Superior temporal gyrus (tissue), 1 donor: Measurements from ENCODE around the gene ARL10.

Experiments
- DNase-seq: peaks from one replicate; pipeline ENCODE4 v3.0.0-alpha.2; 2016; ENCODE audit errors: extremely low spot score

Gene ARL10, protein sequence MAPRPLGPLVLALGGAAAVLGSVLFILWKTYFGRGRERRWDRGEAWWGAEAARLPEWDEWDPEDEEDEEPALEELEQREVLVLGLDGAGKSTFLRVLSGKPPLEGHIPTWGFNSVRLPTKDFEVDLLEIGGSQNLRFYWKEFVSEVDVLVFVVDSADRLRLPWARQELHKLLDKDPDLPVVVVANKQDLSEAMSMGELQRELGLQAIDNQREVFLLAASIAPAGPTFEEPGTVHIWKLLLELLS

DNA sequence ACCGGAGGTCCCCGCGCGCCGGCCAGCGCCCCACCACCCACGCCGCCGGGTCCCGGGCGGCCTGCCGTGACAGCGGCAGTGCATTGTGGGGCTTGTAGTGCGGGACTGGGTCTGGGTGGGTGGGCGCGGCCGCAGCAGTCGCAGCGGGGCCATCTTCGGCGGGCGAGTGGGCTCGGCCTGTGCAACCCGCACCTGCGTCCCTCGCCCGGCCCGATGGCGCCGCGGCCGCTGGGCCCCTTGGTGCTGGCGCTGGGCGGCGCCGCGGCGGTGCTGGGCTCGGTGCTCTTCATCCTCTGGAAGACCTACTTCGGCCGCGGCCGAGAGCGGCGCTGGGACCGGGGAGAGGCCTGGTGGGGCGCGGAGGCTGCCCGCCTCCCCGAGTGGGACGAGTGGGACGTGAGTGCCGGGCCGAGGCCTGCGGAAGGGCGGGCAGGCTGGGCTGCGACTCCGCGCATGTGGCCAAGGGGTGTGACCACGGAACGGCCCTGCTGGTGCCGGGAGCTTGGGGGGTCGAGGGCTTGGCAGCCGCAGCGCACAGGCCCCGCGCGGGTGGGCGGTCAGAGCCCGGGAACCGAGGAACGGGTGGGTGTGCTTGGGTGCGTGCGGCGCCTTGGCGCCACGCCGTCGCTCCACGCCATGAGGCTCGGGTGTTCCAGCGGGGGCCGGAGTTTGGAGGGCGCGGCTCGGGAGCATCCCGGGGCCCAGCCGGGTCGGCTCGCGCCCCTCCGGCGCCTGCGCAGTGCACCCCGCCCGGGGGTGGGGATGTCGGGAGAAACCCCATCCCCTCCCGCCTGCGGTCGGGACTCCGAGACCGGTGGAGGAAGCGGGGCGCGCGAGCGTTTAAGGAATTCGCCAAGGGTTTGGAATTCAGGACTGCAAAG is at the start of gene ARL10:
Gene ARL10 (plus strand): TSS at position 137 of the 881 bp plus-strand sequence. CDS start 77 bp downstream, at position 214.
- DNase-seq, result peak; percentile 48

DNA sequence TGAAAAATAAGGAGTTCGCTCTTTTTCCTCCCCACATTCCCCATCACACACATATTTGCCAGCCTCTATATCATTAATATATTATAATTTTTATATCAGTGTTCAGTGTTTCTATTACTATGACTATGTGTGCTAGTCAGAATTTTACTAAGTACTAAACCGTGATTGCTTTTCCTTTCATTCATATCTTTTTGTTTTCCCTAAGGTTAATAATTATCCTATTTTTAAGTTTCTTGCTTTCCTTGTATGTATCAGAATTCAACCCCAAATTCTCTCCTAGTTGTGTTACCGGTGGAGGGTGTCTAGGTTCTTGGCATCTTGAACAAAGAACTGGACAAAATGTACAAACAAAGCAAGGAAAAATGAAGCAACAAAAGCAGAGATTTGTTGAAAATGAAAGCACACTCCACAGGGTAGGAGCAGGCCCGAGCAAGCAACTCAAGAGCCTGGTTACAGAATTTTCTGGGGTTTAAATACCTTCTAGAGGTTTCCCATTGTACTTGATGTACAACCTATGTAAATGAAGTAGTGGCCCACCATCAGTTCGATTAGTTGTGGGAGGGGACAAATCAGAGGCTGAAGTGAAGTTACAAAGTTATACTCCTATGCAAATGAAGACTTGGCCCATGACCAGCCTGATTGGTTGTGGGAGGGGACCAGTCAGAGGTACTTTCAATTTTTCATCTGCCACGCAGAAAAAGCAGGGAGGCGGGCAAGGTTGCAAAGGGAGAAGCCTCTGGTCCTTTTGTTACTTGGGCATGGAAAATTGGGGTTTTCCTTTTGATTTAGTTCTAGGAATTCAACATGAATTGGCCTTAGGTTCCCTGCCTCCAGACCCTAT is 47.5 kb upstream of the ARL10 start:
- DNase-seq, result no peak

DNA sequence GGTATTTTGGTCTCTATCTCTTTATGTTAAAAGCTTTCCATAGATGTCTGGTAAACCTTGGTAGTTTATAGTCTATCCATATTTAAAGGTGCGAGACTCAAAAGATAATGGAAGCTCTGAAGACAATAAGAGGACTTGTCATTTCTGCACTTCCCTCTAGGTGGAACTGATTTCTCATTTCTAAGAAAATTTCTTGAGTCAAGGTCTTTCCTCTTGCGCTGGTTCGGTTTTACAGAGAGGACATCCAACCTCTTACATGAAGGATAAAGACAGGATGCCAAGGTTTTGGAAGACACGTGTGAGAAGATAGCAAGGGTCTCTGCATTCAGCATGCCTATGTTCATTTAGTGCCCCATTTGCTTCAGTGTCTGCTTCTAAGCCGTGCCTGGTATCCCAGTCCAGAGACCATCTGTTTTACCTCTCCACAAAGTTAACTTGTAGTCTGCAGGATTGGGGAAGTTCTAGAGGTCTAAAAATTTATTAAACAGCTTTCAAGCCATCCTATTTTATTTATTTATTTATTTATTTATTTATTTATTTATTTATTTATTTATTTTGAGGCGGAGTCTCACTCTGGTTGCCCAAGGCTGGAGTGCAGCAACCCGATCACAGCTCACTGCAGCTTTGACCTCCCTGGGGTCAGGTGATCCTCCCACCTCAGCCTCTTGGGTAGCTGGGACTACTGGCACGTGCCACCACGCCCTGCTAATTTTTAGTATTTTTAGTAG is 45.3 kb upstream of the ARL10 start:
- no peak for DNase-seq

DNA sequence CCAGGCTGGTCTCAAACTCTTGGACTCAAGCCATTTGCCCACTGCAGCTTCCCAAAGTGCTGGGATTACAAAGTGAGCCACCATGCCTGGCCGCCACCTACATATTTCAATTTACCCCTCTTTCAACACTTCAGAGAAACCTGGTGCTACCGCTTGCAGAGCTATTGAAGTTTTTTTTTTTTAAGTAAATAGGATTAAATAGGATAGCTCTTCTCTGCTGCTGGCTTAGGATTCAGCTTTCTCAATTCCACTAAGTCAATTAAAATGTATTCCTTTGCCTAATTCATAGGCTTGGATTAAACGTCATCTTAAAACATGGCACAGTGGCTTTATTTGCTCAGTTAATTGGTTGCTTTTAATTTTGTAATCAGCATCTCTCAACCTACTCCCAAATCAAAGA is 44.7 kb upstream of the ARL10 start:
- no peak for DNase-seq

DNA sequence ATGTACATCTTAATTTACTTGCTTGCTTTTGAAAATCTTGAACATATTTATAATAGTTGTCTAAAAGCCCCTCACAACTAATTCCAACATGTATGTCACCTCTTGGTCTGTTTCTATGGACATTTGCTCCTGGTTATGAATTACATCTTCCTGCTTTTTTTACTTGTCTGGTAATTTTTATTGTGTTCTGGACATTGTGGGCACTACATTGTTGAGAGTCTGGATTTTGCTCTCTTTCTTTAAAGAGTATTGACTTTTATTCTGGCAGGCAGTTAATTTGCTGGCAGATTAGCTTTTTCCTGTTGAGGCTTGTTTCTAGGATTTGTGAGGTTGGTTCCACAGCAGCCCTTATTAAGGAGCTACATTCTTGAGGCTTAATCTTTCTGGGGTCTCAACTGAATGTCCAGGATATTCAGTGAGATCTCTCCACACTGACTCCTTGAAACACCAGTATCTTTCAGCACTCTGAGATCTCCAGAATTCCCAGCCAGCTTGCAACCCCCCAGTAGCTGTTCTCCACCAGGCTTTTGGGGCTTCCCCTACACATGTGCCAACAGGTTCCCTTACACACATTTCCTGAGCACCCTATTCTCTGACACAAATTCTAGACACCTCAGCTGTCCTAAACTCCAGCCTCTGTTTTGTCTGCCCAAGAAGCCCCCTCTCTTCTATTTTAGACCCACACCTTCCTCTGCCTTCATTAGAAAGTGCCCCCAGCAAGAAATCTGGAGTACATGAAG is 31.1 kb upstream of the ARL10 start:
- DNase-seq, result no peak

DNA sequence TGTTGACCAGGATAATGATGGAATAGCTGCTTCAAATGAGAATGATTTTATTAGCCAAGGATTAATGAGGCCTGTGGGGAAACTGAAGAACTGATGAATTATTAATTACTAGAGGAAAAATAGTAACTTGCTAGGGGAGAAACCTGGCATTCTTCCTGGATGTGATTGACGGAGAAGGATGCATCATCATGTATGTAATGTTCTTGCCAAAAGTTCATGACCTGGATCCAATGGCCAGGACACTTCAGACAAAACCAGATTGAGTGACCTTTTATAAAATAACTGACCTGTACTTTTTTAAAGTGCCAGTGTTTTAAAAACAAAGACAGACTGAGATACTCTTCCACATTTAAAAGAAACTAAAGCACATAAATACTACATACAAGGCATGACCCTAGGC is 27.4 kb upstream of the ARL10 start:
- DNase-seq, result no peak

DNA sequence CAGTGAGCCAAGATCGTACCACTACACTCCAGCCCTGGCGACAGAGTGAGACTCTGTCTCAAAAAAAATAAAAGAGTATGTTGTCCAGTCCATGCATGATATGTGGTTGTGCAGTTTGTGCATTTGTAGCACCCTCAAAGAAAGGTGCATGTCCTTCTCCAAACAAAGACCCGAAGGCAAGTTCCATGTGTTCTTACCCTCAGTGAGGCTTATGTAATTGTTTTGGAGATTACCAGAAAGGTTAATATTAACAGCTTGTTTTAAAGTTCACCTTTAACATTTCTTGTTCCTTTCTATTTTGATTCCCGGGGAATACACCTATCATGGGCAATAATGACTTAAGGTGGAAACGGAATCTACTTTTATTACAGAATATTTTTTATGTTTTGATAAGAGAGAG is 26.0 kb upstream of the ARL10 start:
- DNase-seq, result no peak

DNA sequence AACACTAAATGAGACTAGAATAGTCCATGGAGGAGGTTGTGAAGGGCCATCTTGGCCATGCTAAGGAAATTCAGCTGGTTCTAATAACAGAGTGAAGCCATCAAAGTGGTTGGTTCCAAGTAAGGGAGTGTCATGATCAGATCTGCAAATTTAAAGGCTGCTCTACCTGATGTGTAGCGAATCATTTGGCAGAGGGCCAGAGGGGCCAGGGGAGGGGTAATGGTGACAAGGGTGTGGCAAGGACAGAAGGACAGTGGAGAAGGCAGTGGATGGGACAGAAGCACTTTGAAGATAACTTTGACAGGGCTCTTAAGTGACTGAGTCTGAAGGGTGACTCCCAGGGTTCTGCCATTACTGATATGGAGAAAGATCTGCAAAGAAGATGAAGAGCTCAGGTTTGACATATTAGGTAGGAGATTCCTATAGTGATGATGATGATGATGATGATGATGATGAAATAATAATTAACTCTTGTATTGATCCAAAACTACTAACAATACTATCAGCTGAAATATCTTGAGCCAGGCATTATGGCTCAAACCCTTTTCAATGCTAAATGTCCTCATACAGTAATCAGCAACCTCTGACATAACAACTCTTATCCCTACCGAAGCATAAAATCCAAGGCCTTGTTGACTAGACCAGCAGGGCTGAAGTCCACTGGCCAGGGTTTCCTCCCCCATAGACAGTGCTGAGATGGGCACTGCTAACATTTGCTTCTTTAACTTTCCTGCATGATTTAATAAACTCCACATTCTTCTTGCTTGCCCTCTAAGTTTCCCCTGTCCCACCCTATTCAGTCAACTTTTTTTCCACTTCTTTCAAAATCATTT is 23.7 kb upstream of the ARL10 start:
- DNase-seq, result no peak

DNA sequence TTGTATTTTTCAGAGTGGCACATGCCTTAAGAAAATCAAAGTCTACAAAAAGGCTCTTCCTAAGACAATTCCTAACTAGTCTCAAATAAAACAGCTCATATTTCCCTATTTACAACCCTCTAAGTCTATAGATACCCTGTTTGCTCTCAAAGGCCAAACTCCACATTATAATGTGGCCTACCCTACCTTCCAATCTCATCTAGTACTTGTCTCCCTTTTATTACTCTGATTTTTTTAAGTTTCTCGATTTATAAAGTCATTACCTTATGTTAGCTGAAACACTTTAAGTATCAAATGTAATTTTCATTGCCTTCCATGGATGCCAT is 23.2 kb upstream of the ARL10 start:
- DNase-seq, result no peak

DNA sequence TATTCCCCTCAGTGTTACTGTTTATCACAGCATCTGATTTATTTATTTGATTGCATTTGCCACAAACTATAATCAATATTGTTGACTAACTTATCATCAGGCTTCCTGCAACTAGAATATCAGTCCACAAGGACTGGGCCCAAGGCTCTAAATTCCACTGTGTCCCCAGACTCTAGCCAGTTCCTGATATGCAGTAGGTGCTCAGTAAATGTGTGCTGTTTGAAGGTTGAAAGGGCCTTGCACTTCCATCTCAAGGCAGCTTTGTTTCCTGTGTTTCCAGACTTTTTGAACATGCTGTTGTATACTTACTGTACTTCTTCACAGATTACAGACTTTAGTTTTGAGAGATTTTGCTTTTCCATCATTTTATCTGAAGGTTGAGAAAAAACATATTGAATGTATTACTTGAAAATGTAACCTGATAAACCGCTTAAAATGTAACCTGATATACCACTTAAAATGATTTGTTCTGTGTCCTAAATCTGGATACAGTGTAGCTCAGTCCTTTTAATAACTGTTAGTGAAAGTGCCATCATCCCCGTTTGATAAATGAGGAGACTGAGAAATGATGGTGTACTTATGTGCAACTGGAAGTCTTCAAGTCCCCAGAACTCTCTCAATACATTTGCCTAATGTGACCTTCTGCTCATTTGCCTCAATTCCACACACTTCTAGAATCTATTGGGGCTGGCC is 22.4 kb upstream of the ARL10 start:
- no peak for DNase-seq

DNA sequence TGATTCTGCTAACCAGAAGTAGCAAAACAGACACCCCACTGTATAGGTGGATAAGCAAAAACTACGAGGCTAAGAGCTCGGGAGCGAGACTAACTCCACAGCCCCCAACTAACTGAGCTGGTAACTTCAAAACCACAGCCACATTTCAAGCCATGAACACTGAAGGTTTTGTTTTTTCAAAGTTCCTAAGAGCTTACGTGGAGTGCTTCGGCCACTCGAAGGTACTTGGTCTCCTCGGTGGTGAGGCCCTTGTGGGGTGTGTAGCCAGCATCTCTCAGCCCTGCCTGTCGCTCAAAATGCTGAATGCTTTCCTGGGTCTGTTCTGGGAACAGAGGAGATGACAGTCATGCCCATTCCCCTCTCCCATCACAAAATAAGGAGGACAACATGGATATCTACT is 14.9 kb upstream of the ARL10 start:
- DNase-seq, result no peak

DNA sequence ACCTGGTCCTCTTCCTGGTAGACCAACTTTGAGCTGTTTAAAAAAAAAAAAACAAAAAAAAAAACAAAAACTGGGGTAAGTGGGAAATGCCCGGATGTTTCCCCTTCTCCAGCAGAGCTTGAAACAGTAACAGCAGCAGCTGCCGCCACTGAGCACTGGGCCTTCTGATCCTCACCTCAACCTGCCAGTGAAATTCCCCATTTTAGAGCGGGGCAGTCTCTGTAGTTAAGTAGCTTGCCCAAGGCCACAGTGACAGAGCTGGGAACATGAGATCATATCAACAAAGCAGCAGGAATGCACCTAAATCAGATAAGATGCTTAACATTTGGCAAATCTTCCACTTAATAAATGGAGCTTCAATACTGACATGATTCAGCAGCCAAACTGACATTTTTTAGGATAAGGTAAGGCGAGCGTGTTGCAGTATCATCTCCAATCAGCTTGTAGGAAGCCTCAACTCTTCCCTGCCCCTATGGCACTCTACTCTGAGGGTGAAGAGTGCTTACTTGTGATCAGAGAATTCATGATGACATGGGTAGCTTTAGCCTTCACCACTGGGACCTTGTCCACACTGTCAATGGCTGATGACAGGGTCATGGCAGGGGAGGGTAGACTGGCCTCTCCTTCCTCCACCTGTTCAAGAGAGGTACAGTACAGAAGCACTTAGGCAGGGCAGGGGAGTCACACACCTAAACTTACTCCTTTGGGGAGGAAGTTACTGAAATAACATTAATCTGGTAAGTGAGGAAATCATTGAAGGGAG is 13.0 kb upstream of the ARL10 start:
- DNase-seq, result no peak

DNA sequence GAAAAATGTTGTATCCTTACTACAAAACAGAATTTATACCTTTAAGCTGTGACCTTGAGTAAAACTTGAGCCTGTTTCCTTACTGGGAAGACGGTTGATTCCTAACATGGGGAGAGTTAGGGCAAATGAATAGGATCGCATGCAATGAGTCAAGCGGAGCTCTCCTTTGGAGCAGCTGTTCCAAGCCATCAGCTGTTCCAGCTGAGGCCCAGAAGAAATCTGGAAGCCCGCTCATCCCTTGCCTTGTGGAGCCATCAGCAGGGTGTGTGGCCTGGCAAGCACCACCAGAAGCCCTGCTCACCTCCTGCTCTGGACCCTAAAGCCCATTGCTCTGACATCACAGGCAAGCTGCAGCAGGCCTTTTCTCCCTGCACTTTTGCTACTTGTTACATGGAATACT is 11.8 kb upstream of the ARL10 start:
- DNase-seq, result no peak

DNA sequence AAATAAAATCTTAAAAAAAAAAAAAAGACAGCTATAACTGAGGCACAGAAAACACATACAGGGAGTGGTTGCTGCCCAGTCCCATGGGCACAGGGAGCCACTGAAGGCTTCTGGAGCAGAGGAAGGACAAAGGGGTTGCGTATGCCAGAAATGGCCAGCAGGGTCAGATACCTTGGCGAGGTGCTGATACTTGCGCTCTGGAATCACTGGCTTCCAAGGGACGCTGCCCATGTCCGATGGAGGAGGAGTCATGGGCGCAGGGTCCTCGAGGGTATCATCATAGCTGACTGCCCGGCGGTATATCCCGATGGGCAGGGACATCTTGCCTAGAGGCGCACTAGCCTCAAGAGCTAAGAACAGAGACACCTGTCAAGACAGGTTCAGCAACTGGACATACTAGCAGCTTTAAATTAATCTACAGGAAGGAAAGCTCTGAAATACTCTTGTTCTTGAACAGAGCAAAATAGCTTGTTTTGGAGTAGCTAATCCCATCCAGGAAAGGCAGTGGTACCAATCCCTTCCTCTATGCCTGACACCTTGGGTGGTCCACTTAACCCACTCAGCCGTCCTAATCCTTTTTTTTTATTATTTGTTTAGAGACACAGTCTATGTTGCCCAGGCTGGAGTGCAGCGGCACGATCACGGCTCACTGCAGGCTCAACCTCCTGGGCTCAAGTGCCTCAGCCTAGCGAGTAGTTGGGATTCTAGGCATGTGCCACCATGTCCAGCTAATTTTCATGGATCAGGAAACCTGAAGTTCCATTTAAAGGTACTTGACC is 9.7 kb upstream of the ARL10 start:
- DNase-seq, result no peak

DNA sequence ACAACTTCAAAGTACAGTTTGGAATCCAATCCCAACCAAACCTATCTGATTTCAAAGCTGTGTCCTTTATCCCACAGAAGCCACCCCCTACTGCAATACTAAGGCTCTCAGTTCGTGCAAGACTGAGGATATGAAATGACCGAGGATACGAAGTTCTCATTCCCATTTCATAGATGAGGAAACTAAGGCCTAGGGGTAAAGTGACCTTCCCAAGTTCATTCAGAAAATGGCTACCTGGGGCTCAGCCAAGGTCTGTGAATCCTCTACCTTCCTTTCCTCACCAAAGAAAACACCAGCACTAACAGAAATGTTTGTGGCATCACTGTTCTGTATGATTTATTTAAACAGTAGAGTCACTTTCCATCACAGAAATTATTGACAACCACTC is 9.1 kb upstream of the ARL10 start:
- DNase-seq, result no peak

DNA sequence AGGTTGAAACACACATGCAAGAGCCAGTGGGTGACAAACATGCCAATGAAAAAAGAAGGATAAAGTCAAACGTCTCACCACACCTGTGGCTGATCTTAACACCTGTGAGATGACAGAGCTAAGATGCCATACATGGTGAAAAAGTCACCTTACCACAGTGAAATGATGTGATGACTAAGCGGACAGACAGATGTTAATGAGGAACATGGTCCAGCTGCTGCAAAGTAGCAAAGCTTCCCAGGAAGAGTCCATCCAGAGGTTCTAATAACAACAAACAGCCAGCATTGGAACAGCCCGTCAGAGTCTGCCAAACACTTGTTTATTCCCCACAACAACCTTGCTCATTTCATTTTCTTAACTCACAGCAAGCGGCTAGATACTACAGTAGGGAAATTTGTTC is 5.6 kb upstream of the ARL10 start:
- DNase-seq, result no peak

DNA sequence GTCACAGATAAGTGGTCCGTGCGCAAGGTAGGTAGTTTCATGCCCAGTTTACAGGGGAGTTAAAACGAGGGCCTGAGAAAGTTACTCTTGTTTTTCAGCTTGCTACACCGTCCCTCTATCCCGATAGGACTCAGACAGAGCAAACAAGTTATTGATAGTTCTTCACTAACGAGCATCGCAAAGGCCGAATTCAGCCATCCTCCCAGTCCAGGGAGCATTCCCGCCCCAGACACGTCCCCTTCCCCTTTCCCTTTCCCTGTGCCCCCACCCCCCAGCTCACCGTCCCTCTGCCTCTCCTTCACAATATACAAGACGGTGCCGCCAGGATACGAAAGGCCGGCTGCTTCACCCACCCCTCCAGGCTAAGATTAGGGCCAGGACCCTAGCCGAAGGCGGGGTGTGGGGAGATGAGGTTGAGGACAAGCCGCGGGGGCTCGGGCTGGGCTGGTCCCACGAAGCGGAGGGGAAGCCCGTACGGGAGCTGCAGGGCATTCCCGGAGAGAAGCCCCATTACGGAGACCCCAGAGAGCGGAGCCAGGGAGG is 4.3 kb upstream of the ARL10 start:
- no peak for DNase-seq
